Superior temporal gyrus (tissue), 1 donor: ENCODE measurements around the gene CCDC136.

ENCODE experiments used
- DNase-seq: peaks from one replicate; pipeline ENCODE4 v3.0.0-alpha.2; 2016; ENCODE audit errors: extremely low spot score

Gene CCDC136

GRCh38 chr7:128805225-128805624 is 13.5 kb downstream of the CCDC136 start:
- DNase-seq = peak; percentile 37

- no peak for DNase-seq
Observed at GRCh38 chr7:128807191-128807590, 15.4 kb downstream of the CCDC136 start.

DNA sequence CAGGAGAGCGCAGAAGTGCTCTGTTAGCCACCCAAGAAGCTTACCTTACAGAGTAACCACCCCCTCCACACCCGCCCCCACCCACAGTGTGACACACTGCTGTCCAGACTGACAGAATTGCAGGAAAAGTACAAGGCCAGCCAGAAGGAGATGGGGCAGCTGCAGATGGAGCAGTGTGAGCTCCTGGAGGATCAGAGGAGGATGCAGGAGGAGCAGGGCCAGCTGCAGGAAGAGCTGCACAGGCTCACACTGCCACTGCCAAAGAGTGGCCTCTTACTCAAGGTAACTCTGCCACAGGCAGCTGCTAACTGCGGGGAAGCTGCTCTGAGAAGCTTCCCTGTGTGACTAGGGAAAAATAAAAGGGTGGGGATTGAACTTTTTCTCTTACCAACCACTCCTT is 17.6 kb downstream of the CCDC136 start:
- no peak for DNase-seq

GRCh38 chr7:128810473-128810872 is 18.7 kb downstream of the CCDC136 start:
- DNase-seq = no peak

- DNase-seq = no peak
Observed at GRCh38 chr7:128810997-128811396, 19.2 kb downstream of the CCDC136 start.

DNA sequence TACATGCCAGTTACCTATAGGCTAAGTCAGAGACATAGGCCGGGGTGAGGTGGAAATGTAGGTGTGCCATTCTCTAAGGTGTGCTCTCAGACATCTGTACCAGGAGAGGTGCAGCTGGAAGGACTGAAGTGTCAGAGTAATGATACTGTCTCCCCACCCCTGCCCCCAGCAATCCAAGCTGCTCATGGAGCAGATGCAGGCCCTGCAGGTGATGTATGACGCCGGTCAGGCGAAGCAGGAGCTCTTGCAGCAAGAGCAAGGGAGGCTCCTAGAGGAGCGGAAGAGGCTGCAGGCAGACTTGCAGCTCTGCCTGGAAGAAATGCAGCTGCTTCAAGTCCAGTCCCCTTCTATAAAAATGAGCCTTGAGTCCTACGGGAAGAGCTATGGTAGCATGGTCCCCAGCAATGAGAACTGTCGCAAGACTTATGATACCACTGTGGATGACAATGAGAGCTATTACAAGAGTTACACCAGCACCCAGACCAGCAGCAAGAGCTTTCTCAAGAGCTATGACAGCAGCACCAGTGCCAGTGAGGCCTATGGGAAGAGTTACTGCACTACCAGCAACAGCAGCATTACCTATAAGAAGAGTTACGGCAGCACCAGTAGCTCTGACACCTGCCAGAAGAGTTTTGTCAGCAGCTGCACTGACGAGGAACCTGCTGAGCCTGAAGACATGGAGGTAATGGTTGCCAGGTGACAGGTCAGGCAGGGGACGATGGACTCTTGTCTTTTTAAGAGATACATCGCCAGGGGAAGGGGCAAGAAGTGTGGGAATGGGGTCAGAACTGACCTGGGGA is 20.1 kb downstream of the CCDC136 start:
- no peak for DNase-seq

DNA sequence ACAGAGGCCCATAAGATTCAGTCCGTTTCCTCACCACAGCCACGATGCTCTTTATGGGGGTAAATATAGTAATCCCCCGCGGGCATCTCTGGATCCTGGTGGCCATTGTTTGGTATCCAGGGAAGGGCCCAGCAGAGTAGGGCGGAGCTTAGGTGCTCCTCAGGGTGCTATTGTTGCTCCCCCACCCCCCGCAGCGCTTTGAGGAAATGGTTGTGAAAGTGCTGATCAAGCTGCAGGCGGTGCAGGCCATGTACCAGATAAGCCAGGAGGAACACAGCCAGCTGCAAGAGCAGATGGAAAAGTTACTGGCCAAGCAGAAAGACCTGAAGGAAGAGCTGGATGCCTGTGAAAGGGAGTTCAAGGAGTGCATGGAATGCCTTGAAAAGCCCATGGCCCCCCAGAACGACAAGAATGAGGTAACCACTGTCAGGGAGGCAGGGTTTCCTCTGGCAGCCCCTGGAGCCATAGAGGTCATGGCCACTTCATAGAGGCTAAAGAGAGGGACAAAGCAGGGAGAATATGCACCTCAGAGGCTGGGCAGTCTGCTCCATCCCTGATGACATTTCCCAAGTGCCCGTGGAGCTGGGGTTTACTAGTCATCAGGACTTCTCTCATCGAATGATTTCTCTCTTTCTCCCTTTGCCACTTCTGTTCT is 20.9 kb downstream of the CCDC136 start:
- no peak for DNase-seq

- peak; percentile 70 for DNase-seq
Observed at GRCh38 chr7:128814499-128814898, 22.7 kb downstream of the CCDC136 start.

DNA sequence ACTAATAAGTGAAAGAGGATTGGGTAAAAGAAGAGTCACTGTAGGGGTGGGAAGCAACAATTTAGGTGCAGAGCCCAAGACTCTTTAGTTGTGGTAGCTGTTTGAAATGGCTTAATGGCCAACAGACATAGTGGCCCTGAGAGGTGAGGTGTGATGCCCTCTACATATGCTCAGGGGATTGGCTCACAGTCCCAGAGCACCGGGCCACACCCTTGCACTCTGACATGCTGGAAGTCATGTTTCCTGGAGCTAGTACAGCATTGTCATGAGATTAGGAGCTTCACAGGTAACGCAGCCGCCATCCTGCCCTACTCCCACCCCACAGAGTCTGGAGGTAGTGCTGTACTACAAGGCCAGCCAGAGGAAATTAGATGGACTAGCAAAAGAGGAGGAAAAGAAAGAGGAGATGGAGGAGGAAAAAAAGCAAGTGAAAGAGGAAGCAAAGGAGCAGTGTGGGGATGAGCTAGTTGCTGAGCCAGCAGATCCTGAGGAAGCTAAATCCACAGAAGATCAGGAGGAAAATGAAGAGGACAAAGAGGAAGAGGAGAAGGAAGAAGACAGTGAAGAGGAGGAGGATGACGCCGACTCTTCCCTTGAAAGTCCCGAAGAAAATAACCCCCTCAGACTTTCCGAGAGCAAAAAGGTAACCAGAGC is 23.6 kb downstream of the CCDC136 start:
- DNase-seq = no peak

DNA sequence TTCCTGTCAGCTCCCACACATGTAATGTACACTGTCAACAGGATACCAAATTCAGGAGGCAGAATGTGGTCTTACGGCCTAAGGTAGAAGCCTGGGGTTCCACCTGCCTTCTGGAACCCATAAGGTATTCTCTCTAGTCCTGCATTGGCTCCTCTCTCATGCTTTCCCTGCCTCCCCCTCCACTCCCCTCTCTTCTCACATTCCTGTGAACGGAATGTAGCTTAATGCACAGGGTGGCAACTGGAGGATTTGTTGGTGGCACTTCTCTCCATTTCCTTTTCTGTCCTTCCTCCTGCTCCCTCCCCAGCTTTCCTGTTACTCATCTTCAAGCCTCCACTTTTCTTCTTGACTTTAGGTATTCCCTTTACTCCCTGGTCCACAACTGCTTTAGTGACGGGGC is 26.9 kb downstream of the CCDC136 start:
- DNase-seq = no peak

GRCh38 chr7:128821724-128822123 is 30.0 kb downstream of the CCDC136 start:
- no peak for DNase-seq

DNA sequence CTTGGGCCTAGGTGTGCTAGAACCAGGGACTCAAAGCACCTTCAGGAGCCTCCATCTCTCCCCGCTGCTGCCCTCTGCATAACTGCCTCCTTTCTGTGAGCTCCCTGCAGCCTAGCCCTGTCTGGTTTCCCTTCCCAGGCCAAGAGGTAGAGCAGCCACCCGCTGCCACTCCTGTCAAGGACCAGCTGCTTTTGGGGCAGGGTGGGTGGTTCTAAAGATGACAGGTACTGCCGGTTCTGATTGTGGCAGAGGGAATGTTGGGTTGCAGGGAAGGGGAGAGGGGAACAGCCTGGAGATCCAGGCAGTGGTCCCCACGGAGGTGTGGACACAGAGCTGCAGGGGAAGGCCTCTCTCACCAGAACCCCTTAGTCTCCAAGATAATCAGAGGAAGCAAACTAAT is 34.7 kb downstream of the CCDC136 start:
- no peak for DNase-seq

- DNase-seq = no peak
Observed at GRCh38 chr7:128826916-128827247, 35.1 kb downstream of the CCDC136 start.

GRCh38 chr7:128827248-128827958 is 35.6 kb downstream of the CCDC136 start:
- DNase-seq = no peak

- DNase-seq = no peak
Observed at GRCh38 chr7:128827971-128828711, 36.4 kb downstream of the CCDC136 start.

GRCh38 chr7:128829391-128830166 is 37.8 kb downstream of the CCDC136 start:
- DNase-seq = no peak

GRCh38 chr7:128830231-128831177 is 38.7 kb downstream of the CCDC136 start, which contains the start of gene FLNC:
TSS of gene FLNC (plus strand) at chr7:128830406. CDS start at chr7:128830638, 232 bp downstream.
- no peak for DNase-seq

- no peak for DNase-seq
Observed at GRCh38 chr7:128831178-128831993, 39.6 kb downstream of the CCDC136 start.
